ENCODE measurements around the gene PLD1.

PLD1 gene

GRCh38 chr3:171842864-171843518, 32.7 kb upstream of the PLD1 start, which contains the start of gene TMEM212:
Gene TMEM212, plus strand, starts transcription at chr3:171843349. Its CDS starts 35 bp downstream, at chr3:171843384.
- CTCF ChIA-PET, result no interaction called here
- no peak for TF ChIP-seq CTCF (IDR thresholded peaks at IDR 0.05; ENCODE audit: control extremely low read depth, extremely low read depth, low read depth, missing control alignments)
- POLR2A ChIA-PET, result no interaction called here
- no peak for DNase-seq (ENCODE audit: extremely low spot score)

GRCh38 chr3:171841620-171842000, 31.3 kb upstream of the PLD1 start:
- POLR2A ChIA-PET, result no interaction called here
- TF ChIP-seq CTCF (IDR thresholded peaks at IDR 0.05; ENCODE audit: control extremely low read depth, extremely low read depth, low read depth, missing control alignments), result no peak
- CTCF ChIA-PET, result interaction anchor here (3.6 kb wide), 1 partner anchor 12 kb away, joined by 20 read pairs; no protein-coding TSS in a partner anchor
- DNase-seq (ENCODE audit: extremely low spot score), result no peak

GRCh38 chr3:171840811-171841619, 30.7 kb upstream of the PLD1 start:
- TF ChIP-seq CTCF (IDR thresholded peaks at IDR 0.05; ENCODE audit: control extremely low read depth, extremely low read depth, low read depth, missing control alignments), result no peak
- POLR2A ChIA-PET, result no interaction called here
- CTCF ChIA-PET, result interaction anchor here (0.9 to 3.6 kb wide), 4 partner anchors 7 to 621 kb away, joined by 3 to 20 read pairs (median 4); no protein-coding TSS in a partner anchor
- no peak for DNase-seq (ENCODE audit: extremely low spot score)

GRCh38 chr3:171840445-171840810, 30.1 kb upstream of the PLD1 start:
- TF ChIP-seq CTCF (IDR thresholded peaks at IDR 0.05; ENCODE audit: control extremely low read depth, extremely low read depth, low read depth, missing control alignments), result no peak
- CTCF ChIA-PET, result interaction anchor here (0.9 to 3.6 kb wide), 4 partner anchors 8 to 621 kb away, joined by 3 to 20 read pairs (median 4); no protein-coding TSS in a partner anchor
- POLR2A ChIA-PET, result no interaction called here

GRCh38 chr3:171839270-171839669, 29.0 kb upstream of the PLD1 start:
- ChIA-PET POLR2A (no interaction called here), CTCF (interaction anchor here (1.1 to 3.6 kb wide), 3 partner anchors 10 to 623 kb away, joined by 3 to 20 read pairs (median 3); no protein-coding TSS in a partner anchor)
- TF ChIP-seq CTCF (IDR thresholded peaks at IDR 0.05; ENCODE audit: control extremely low read depth, extremely low read depth, low read depth, missing control alignments), result no peak
- no peak for DNase-seq (ENCODE audit: extremely low spot score)

More at GRCh38 chr3:171840445-171840810, 30.1 kb upstream of the PLD1 start:
- no peak for DNase-seq (ENCODE audit: extremely low spot score)

- no peak for TF ChIP-seq CTCF (IDR thresholded peaks at IDR 0.05; ENCODE audit: control extremely low read depth, extremely low read depth, low read depth, missing control alignments)
- ChIA-PET POLR2A (interaction anchor here (0.6 kb wide), 1 partner anchor 11 kb away, joined by 6 read pairs; no protein-coding TSS in a partner anchor), CTCF (interaction anchor here (1.1 to 1.2 kb wide), 2 partner anchors 25 to 877 kb away, joined by 3 read pairs; no protein-coding TSS in a partner anchor)
- no peak for DNase-seq (ENCODE audit: extremely low spot score)
Measured at GRCh38 chr3:171838218-171838720, 28.0 kb upstream of the PLD1 start.

Measured in GM10248 (cell line).